HepG2 (cell line): ENCODE data around the gene FAM83F. TPM values are rescaled to one million over a fixed set of nuclear protein-coding genes. Genes with fewer than 3 reads are reported as not detected.

Source experiments
- ATAC-seq: fragments of 200-7000 bp; cut with Tn5 transposase; 3 replicates; pipeline ENCODE4 v1.9.1; 2020; ENCODE audit warnings: mild to moderate bottlenecking, moderate library complexity
- BruUV-seq: library from RNA; stranded (reverse); fragments of 400-500 nt; replicated peaks from 2 replicates; lab custom pipeline; 2021; lab: Mats Ljungman, UMichigan
- CTCF ChIA-PET: fragments of 300-600 bp; formaldehyde crosslinking; extraction: SDS; loops from one replicate; lab custom pipeline; 2021; ENCODE audit warnings: low total read pairs, inconsistent platforms, low intra/inter-chr PET ratio; lab: Yijun Ruan, JAX
- POLR2A ChIA-PET: fragments of 350-600 bp; sonication (Branson Sonifier 250); formaldehyde crosslinking; loops from one replicate; lab custom pipeline; 2020; ENCODE audit warnings: antibody characterized with exemption, inconsistent platforms; lab: Yijun Ruan, JAX
- DNase-seq: peaks from one replicate; pipeline ENCODE4 v3.0.0-alpha.2; 2015; ENCODE audit warnings: low spot score
- FAIRE-seq: peaks from 3 replicates; lab custom pipeline; 2011; peaks lifted over from hg19 to GRCh38; lab: Jason Lieb, UNC
- H2AFZ ChIP-seq: one replicate; pipeline ENCODE4 v1.6.1; 2011; ENCODE audit warnings: low read length, inconsistent platforms
- H3K27ac ChIP-seq: fragments of 300-600 bp; 3 replicates; pipeline ENCODE4 v1.8.0; 2011; ENCODE audit warnings: mixed run types, mild to moderate bottlenecking, mixed read lengths, low read length, inconsistent platforms; ENCODE audit not compliant: insufficient read depth; ENCODE audit errors: extremely low read length
- H3K27me3 ChIP-seq, 2 experiments: fragments of 200-600 bp in 1 of 2; 2 replicates in 1 of 2; 3 replicates in 1 of 2; pipeline versions ENCODE4 v1.6.0 to v1.8.0; 2011; ENCODE audit warnings: low read length in 2 of 2, mild to moderate bottlenecking in 2 of 2, moderate library complexity in 2 of 2, inconsistent platforms in 1 of 2; ENCODE audit not compliant: insufficient read depth in 2 of 2, control insufficient read depth in 1 of 2
- H3K36me3 ChIP-seq, 2 experiments: fragments of 200-600 bp in 1 of 2; replicated peaks in 1 of 2; 2 replicates in 1 of 2; 3 replicates in 1 of 2; pipeline versions ENCODE4 v1.5.1 to v1.8.0; 2011; ENCODE audit warnings: low read length in 2 of 2, inconsistent platforms in 1 of 2; ENCODE audit not compliant: insufficient read depth in 2 of 2, control insufficient read depth in 1 of 2
- H3K4me1 ChIP-seq: 2 replicates; pipeline ENCODE4 v1.5.1; 2012; ENCODE audit warnings: low read length, inconsistent platforms; ENCODE audit not compliant: insufficient read depth
- H3K4me2 ChIP-seq: 2 replicates; pipeline ENCODE4 v1.6.0; 2011; ENCODE audit warnings: low read depth, low read length, inconsistent platforms
- H3K4me3 ChIP-seq, 3 experiments: fragments of 200-600 bp in 1 of 3; sonication (generic), shearing (Covaris generic) in 1 of 3; replicated peaks in 1 of 3; 2 replicates each; pipeline ENCODE4 v1.5.1; 2011 to 2016; ENCODE audit warnings: low read length in 3 of 3, inconsistent platforms in 2 of 3, low read depth in 2 of 3, mild to moderate bottlenecking in 2 of 3, control low read depth in 1 of 3, mixed read lengths in 1 of 3; ENCODE audit not compliant: insufficient read depth in 1 of 3
- H3K79me2 ChIP-seq: one replicate; pipeline ENCODE4 v1.6.1; 2011; ENCODE audit warnings: low read length, inconsistent platforms; ENCODE audit not compliant: insufficient read depth
- H3K9ac ChIP-seq: 2 replicates; pipeline ENCODE4 v1.6.0; 2011; ENCODE audit warnings: mild to moderate bottlenecking, low read depth, low read length, inconsistent platforms; ENCODE audit not compliant: insufficient read depth
- H3K9me3 ChIP-seq: 2 replicates; pipeline ENCODE4 v1.5.1; 2012; ENCODE audit warnings: mild to moderate bottlenecking, low read length
- H4K20me1 ChIP-seq: 2 replicates; pipeline ENCODE4 v1.6.0; 2011; ENCODE audit warnings: inconsistent platforms, mild to moderate bottlenecking, low read length, moderate library complexity; ENCODE audit not compliant: insufficient read depth
- FOXP1 ChIP-seq, 2 experiments: fragments of 450-650 bp in 1 of 2; IDR thresholded peaks; 2 replicates each; pipeline ENCODE4 v1.6.1; 2017 to 2018; ENCODE audit warnings: antibody characterized with exemption in 1 of 2
- HOXA3 ChIP-seq: sonication (generic); formaldehyde crosslinking; IDR thresholded peaks from 2 replicates; pipeline ENCODE4 v1.5.0; 2020; ENCODE audit warnings: missing genetic modification reagents
- NFKBIZ ChIP-seq: IDR thresholded peaks from 2 replicates; pipeline ENCODE4 v1.6.1; 2018; ENCODE audit warnings: missing genetic modification reagents, missing compliant biosample characterization
- SMAD1 ChIP-seq: sonication (generic); formaldehyde crosslinking; IDR thresholded peaks from 2 replicates; pipeline ENCODE4 v1.4.0; 2020; ENCODE audit warnings: missing genetic modification reagents, low read depth, mild to moderate bottlenecking, borderline replicate concordance
- ZBTB10 ChIP-seq: sonication (generic); formaldehyde crosslinking; IDR thresholded peaks from 2 replicates; pipeline ENCODE4 v1.4.0; 2020; ENCODE audit warnings: missing genetic modification reagents, borderline replicate concordance
- ZKSCAN1 ChIP-seq: fragments of 150-350 bp; IDR thresholded peaks from 2 replicates; pipeline ENCODE4 v1.6.1; 2014; ENCODE audit warnings: low read length
- ZNF607 ChIP-seq: sonication (generic); formaldehyde crosslinking; IDR thresholded peaks from 2 replicates; pipeline ENCODE4 v1.5.1; 2020; ENCODE audit warnings: missing genetic modification reagents, mild to moderate bottlenecking, borderline replicate concordance
- whole genome bisulfite sequencing: methylation state at CpG from one replicate; pipeline ENCODE4 v1.1.6; 2017; ENCODE audit warnings: low lambda C conversion rate; 5-methylcytosine and 5-hydroxymethylcytosine counted together
- in situ Hi-C: cut with HindIII; loops from 2 replicates; pipeline ENCODE4 v1.10.0; 2017; ENCODE audit warnings: low pct_unique_long_range_greater_than_20kb; ENCODE audit not compliant: extremely low pct_ligation_motif_present
- intact Hi-C: fragments of 100-400 bp; cut with micrococcal nuclease; formaldehyde crosslinking; loops from one replicate; pipeline ENCODE4 v1.10.0; 2022; ENCODE audit not compliant: unreplicated experiment
- polyA plus RNA-seq, 8 experiments: library from polyadenylated mRNA; depleted of rRNA in 3 of 8; stranded (reverse) in 7 of 8; unstranded in 1 of 8; fragments of >200 nt; fragmentation: Illumina TruSeq in 4 of 8; extraction: Trizol in 4 of 8; gene quantifications; 2 replicates each; pipeline versions ENCODE4 v1.2.1 to v1.2.3, GENCODE V29; 2011 to 2016; ENCODE audit warnings: low read depth in 4 of 8, missing spikeins in 1 of 8, mixed read lengths in 1 of 8; ENCODE audit not compliant: insufficient read depth in 1 of 8
- total RNA-seq, 5 experiments: library from RNA; depleted of rRNA; stranded (reverse); fragments of >200 nt; fragmentation: Illumina TruSeq; extraction: Trizol; gene quantifications; 2 replicates each; pipeline ENCODE4 v1.2.3, GENCODE V29; 2016; ENCODE audit warnings: low read depth in 1 of 5

FAM83F gene
- total and polyA plus RNA-seq, 2 of the 13 experiments (the other 11 are each of a cell fraction or from before 2014, with no cell fraction given), result not detected

DNA sequence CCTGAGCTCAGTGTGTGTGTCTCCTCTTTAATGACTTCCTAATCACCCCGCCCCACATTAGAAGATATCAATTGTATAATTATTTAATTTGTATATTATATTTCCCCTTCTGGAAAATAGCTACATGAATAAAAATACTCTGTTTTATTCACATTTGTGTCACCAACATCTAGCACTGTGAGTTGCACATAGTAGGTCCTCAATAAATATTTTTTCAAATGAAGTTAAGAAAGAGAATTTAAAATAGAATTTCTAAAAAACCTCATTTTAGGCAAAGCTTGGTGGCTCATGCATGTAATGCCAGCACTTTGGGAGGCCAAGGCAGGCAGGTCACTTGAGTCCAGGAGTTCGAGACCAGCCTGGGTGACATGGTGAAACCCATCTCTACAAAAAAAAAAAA lies 59.7 kb downstream of the FAM83F start:
- 97% methylated on average over 2 of the region's 2 CpGs for WGBS
- ChIA-PET POLR2A (interaction anchor here (2.2 kb wide), 1 partner anchor 10 kb away, joined by 7 read pairs; no protein-coding TSS in a partner anchor), CTCF (no interaction called here)
- in situ Hi-C loops (no loop called here), intact Hi-C loops (no loop called here)
- Histone ChIP-seq H3K4me3 (no peak overlapping the region), H3K36me3 (no peaks in the 10 kb centered on the region), H3K4me2 (no peak overlapping the region), H3K4me1 (peaks cover 26% of the 10 kb centered on the region), H3K9me3 (no peaks in the 10 kb centered on the region), H4K20me1 (peaks cover 29% of the 10 kb centered on the region; the same call in 1 of the 2 replicates), H3K9ac (no peak overlapping the region), H3K27me3 (no peaks in the 10 kb centered on the region), H3K79me2 (peaks cover 11% of the 10 kb centered on the region), H3K27ac (no peak overlapping the region), H2AFZ (no peak overlapping the region)
- ATAC-seq, result no peak
- no TSS peak for BruUV-seq
- no peak for DNase-seq
- peak; percentile 75; the same call in 1 of the 2 replicates for TF ChIP-seq ZKSCAN1
- no peak for TF ChIP-seq ZNF607
- FAIRE-seq, result no peak

DNA sequence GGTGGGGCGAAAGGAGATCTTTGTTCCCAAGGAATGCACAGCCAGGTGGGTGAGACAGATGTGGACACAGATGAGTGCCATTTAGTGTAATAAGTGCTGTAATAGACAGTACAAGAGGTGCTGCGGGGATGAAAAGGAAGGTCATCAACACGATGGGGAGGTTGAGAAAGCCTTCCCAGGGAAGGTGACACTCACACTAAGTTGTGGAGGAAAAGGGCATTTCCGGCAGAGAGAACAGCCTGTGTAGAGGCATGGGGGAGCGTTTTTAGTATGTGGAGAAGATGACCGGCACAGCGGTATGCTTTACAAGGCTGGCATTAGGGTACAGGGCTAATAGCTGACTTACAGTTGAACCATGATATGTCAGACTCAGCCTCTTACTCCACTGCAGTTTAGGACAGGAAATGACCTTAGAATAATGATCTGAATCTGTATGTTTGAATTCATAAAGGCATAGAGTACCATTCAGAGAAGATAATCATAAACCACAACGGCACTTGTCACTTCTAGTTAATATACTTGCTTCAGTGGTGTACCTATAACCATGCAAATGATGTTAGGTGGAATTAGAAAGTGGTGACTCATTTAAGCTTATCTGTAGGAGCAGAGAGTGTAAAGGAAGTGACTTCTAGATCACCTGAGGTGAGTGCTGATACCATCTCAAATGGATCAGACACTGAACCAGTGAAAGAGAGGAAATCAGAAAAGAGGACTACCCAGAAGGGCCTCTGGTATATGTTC lies 60.6 kb downstream of the FAM83F start:
- WGBS, result 86% methylated on average over 8 of the region's 8 CpGs
- H3K9me3 ChIP-seq, result no peaks in the 10 kb centered on the region
- H4K20me1 ChIP-seq, result peaks cover 29% of the 10 kb centered on the region; the same call in 1 of the 2 replicates
- no peak overlapping the region for H3K4me2 ChIP-seq
- no peak for DNase-seq
- BruUV-seq, result no TSS peak
- TF ChIP-seq FOXP1 (IDR thresholded peaks at IDR 0.05) (no peak), FOXP1 (CRISPR knock-in tag; IDR thresholded peaks at IDR 0.05) (no peak), NFKBIZ (CRISPR knock-in tag) (no peak), ZBTB10 (CRISPR knock-in tag) (no peak), HOXA3 (CRISPR knock-in tag) (no peak), SMAD1 (no peak)
- TF ChIP-seq, all 625 proteins: peak for 0
- no peak overlapping the region for H3K9ac ChIP-seq
- no peak overlapping the region for H2AFZ ChIP-seq
- ATAC-seq (no peak), FAIRE-seq (no peak)
- CTCF ChIA-PET, result no interaction called here
- peaks cover 11% of the 10 kb centered on the region for H3K79me2 ChIP-seq
- intact Hi-C loops (no loop called here), in situ Hi-C loops (no loop called here)
- H3K4me1 ChIP-seq, result peaks cover 26% of the 10 kb centered on the region
- no peak overlapping the region for H3K4me3 ChIP-seq
- no peak overlapping the region for H3K27ac ChIP-seq
- POLR2A ChIA-PET, result interaction anchor here (2.1 kb wide), 1 partner anchor 11 kb away, joined by 14 read pairs; no protein-coding TSS in a partner anchor
- H3K27me3 ChIP-seq, result no peaks in the 10 kb centered on the region
- no peaks in the 10 kb centered on the region for H3K36me3 ChIP-seq
